DND-41 (cell line): ENCODE data around the gene NEB.

Experiments used
- CTCF ChIP-seq: IDR thresholded peaks from 2 replicates; pipeline ENCODE4 v1.5.1; 2012; ENCODE audit warnings: borderline replicate concordance, low read length, moderate library complexity, mild to moderate bottlenecking; ENCODE audit not compliant: poor library complexity, severe bottlenecking; ENCODE audit errors: extremely low read depth
- EZH2 ChIP-seq: IDR thresholded peaks from 3 replicates; pipeline ENCODE4 v1.6.1; 2012; ENCODE audit warnings: borderline replicate concordance, low read depth, mild to moderate bottlenecking, moderate library complexity, low read length, inconsistent platforms; ENCODE audit not compliant: severe bottlenecking

- TF ChIP-seq CTCF (no peak), EZH2 (no peak)
Measured at GRCh38 chr2:151491496-151491895, 242.8 kb downstream of the NEB start.
